Chondrocyte (in vitro differentiated cells): ENCODE measurements around the gene AQP10. TPM values are rescaled to one million over a fixed set of nuclear protein-coding genes. Genes with fewer than 3 reads are reported as not detected.
"Not testable (repeated sequence)": the region's sequence is repeated elsewhere in the genome, so short reads cannot be mapped to it uniquely, and the experiment has no call there.

ENCODE experiments used
- DNase-seq: peaks from one replicate; pipeline ENCODE4 v3.0.0; 2021; ENCODE audit warnings: mixed read lengths, low spot score
- H3K27ac Mint-ChIP-seq: one replicate; pipeline ENCODE4 v1.8.0; 2021; ENCODE audit warnings: mild to moderate bottlenecking, moderate library complexity, mixed read lengths; ENCODE audit not compliant: unreplicated experiment
- H3K27me3 Mint-ChIP-seq: 2 replicates; pipeline ENCODE4 v1.8.0; 2021; ENCODE audit warnings: low read depth, mixed read lengths
- H3K36me3 Mint-ChIP-seq: 2 replicates; pipeline ENCODE4 v1.8.0; 2021; ENCODE audit warnings: low read depth, mixed read lengths
- H3K4me1 Mint-ChIP-seq: 2 replicates; pipeline ENCODE4 v1.8.0; 2021; ENCODE audit warnings: low read depth, mild to moderate bottlenecking, mixed read lengths
- H3K4me3 Mint-ChIP-seq: one replicate; pipeline ENCODE4 v1.8.0; 2021; ENCODE audit warnings: mild to moderate bottlenecking, moderate library complexity, mixed read lengths; ENCODE audit not compliant: unreplicated experiment
- H3K9me3 Mint-ChIP-seq: 2 replicates; pipeline ENCODE4 v1.8.0; 2021; ENCODE audit warnings: low read depth, mixed read lengths
- CTCF ChIP-seq: fragments of 200-600 bp; sonication (generic); IDR thresholded peaks from 2 replicates; pipeline ENCODE4 v1.5.0; 2021; ENCODE audit warnings: antibody characterized with exemption, mild to moderate bottlenecking, moderate library complexity
- total RNA-seq: library from RNA; stranded (reverse); gene quantifications from 3 replicates; pipeline ENCODE4 v1.2.1, GENCODE V29; 2021

AQP10 gene
- total RNA-seq, 1 donor from 2014 or later: not detected

GRCh38 chr1:154371436-154371835 is 50.5 kb downstream of the AQP10 start:
- TF ChIP-seq CTCF: no peak
- Mint-ChIP-seq H3K36me3 (no peaks in the 10 kb centered on the region), H3K4me1 (no peaks in the 10 kb centered on the region), H3K4me3 (no peak overlapping the region), H3K9me3 (no peaks in the 10 kb centered on the region), H3K27me3 (no peaks in the 10 kb centered on the region), H3K27ac (no peak overlapping the region)
- DNase-seq: no peak

- H3K36me3 Mint-ChIP-seq, H3K4me3 Mint-ChIP-seq, H3K9me3 Mint-ChIP-seq, DNase-seq, H3K27ac Mint-ChIP-seq, H3K4me1 Mint-ChIP-seq, H3K27me3 Mint-ChIP-seq: not testable (repeated sequence)
Observed at GRCh38 chr1:154373777-154374357, 53.0 kb downstream of the AQP10 start.

Other genes with a start within 250 kb of the AQP10 start
- gene NUP210L, start 166.0 kb upstream of the AQP10 start, total RNA-seq: 0.19 TPM in 1 of 3 replicates, not detected in the others
- gene TPM3, start 129.0 kb upstream of the AQP10 start, total RNA-seq: 248 to 259 TPM (median 256 TPM) in 3 replicates
- not detected in 3 replicates for gene CFAP141, start 114.8 kb upstream of the AQP10 start, total RNA-seq
- 182 to 202 TPM (median 186 TPM) in 3 replicates for gene UBAP2L, start 100.1 kb upstream of the AQP10 start, total RNA-seq
- gene HAX1, start 48.5 kb upstream of the AQP10 start, total RNA-seq: 60.9 to 104 TPM (median 97.1 TPM) in 3 replicates
- 83.1 to 133 TPM (median 86.6 TPM) in 3 replicates for gene ATP8B2, start 4.4 kb downstream of the AQP10 start, total RNA-seq
- 1.1 to 1.4 TPM (median 1.3 TPM) in 3 replicates for gene IL6R, start 84.2 kb downstream of the AQP10 start, total RNA-seq
- gene TDRD10, start 181.1 kb downstream of the AQP10 start, total RNA-seq: 0.17 TPM in 1 of 3 replicates, not detected in the others
- gene SHE, start 181.3 kb downstream of the AQP10 start, total RNA-seq: 0.10 to 0.20 TPM in 2 of 3 replicates, not detected in the other
- gene UBE2Q1, start 237.6 kb downstream of the AQP10 start, total RNA-seq: 72.2 to 92.6 TPM (median 77.7 TPM) in 3 replicates
- not detected in 3 replicates for gene CHRNB2, start 246.7 kb downstream of the AQP10 start, total RNA-seq